ENCODE data around the gene TMEM121B. TPM values are rescaled to one million over a fixed set of nuclear protein-coding genes. Genes with fewer than 3 reads are reported as not detected.

TMEM121B gene
- polyA plus RNA-seq, 1 experiment, result 0.06 TPM

DNA sequence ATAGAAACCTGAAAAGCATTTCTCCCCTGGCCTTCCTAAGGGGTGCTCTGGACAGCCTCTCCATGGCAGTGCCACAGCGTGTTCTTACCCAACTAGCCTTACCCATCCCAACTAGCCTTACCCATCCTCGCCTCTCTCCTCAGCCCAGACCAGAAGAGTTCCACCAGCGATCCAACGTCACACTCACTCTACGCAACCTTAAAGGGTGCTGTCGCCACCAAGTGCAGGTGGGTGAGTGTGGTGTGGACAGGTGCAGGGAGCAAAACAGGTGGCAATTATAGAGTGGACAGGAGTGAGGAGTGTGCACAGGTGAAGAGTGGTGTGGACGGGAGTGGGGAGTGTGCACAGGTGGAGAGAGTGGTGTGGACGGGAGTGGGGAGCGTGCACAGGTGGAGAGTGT, 17.8 kb downstream of the TMEM121B start:
- Histone ChIP-seq H3K9me3 (ENCODE audit: control insufficient read depth, insufficient read depth, low read length) (no peaks in the 10 kb centered on the region), H3K4me3 (ENCODE audit: low read depth, low read length) (no peak overlapping the region), H3K27me3 (ENCODE audit: control insufficient read depth, insufficient read depth, low read length) (no peaks in the 10 kb centered on the region), H3K27ac (ENCODE audit: low read depth, low read length) (no peak overlapping the region)
- ChIA-PET CTCF (no interaction called here), POLR2A (no interaction called here)
- TF ChIP-seq, protein P1, sequence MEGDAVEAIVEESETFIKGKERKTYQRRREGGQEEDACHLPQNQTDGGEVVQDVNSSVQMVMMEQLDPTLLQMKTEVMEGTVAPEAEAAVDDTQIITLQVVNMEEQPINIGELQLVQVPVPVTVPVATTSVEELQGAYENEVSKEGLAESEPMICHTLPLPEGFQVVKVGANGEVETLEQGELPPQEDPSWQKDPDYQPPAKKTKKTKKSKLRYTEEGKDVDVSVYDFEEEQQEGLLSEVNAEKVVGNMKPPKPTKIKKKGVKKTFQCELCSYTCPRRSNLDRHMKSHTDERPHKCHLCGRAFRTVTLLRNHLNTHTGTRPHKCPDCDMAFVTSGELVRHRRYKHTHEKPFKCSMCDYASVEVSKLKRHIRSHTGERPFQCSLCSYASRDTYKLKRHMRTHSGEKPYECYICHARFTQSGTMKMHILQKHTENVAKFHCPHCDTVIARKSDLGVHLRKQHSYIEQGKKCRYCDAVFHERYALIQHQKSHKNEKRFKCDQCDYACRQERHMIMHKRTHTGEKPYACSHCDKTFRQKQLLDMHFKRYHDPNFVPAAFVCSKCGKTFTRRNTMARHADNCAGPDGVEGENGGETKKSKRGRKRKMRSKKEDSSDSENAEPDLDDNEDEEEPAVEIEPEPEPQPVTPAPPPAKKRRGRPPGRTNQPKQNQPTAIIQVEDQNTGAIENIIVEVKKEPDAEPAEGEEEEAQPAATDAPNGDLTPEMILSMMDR (IDR thresholded peaks at IDR 0.05; ENCODE audit: low read depth, low read length), result no peak
- no peak for DNase-seq (ENCODE audit: low read depth, low spot score)

- Histone ChIP-seq H3K27me3 (ENCODE audit: control insufficient read depth, insufficient read depth, low read length) (no peaks in the 10 kb centered on the region), H3K9me3 (ENCODE audit: control insufficient read depth, insufficient read depth, low read length) (no peaks in the 10 kb centered on the region), H3K4me3 (ENCODE audit: low read depth, low read length) (no peak overlapping the region), H3K27ac (ENCODE audit: low read depth, low read length) (no peak overlapping the region)
- TF ChIP-seq, protein P1 (IDR thresholded peaks at IDR 0.05; ENCODE audit: low read depth, low read length), result no peak
- ChIA-PET POLR2A (no interaction called here), CTCF (interaction anchor here (0.7 kb wide), 1 partner anchor 69 kb away, joined by 4 read pairs; no protein-coding TSS in a partner anchor)
- no peak for DNase-seq (ENCODE audit: low read depth, low spot score)
Measured at GRCh38 chr22:17102297-17102667, 18.9 kb downstream of the TMEM121B start.

GRCh38 chr22:17101475-17102296, 19.5 kb downstream of the TMEM121B start:
- ChIA-PET CTCF (interaction anchor here (0.7 kb wide), 1 partner anchor 70 kb away, joined by 4 read pairs; no protein-coding TSS in a partner anchor), POLR2A (no interaction called here)
- no peak overlapping the region for H3K27ac ChIP-seq (ENCODE audit: low read depth, low read length)
- no peak for DNase-seq (ENCODE audit: low read depth, low spot score)
- no peaks in the 10 kb centered on the region for H3K9me3 ChIP-seq (ENCODE audit: control insufficient read depth, insufficient read depth, low read length)
- H3K27me3 ChIP-seq (ENCODE audit: control insufficient read depth, insufficient read depth, low read length), result no peaks in the 10 kb centered on the region
- H3K4me3 ChIP-seq (ENCODE audit: low read depth, low read length), result no peak overlapping the region
- TF ChIP-seq, protein P1 (IDR thresholded peaks at IDR 0.05; ENCODE audit: low read depth, low read length), result no peak

DNA sequence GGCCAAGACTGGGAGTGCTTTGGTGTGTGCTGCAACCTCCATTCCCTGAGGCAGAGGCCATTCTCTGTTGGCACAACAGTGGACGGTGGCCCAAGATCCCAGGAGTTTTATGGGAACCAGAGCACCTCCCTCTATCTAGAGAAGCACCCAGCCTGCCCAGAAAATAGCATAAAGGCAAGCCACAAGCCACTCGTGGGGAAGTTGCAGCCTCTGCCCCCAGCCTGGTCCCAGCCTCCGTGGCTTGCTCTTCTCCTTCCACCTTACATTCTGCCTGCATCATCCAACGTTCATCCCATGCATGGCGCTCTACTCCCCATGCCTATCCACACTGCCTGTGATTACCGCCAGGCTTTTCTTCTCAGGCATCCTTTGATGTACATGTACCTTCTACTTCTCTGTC, 20.5 kb downstream of the TMEM121B start:
- no peak overlapping the region for H3K27ac ChIP-seq (ENCODE audit: low read depth, low read length)
- DNase-seq (ENCODE audit: low read depth, low spot score), result no peak
- H3K4me3 ChIP-seq (ENCODE audit: low read depth, low read length), result no peak overlapping the region
- H3K9me3 ChIP-seq (ENCODE audit: control insufficient read depth, insufficient read depth, low read length), result no peaks in the 10 kb centered on the region
- CTCF ChIA-PET, result no interaction called here
- POLR2A ChIA-PET, result no interaction called here
- H3K27me3 ChIP-seq (ENCODE audit: control insufficient read depth, insufficient read depth, low read length), result no peaks in the 10 kb centered on the region
- TF ChIP-seq, protein P1 (IDR thresholded peaks at IDR 0.05; ENCODE audit: low read depth, low read length), result no peak

DNA sequence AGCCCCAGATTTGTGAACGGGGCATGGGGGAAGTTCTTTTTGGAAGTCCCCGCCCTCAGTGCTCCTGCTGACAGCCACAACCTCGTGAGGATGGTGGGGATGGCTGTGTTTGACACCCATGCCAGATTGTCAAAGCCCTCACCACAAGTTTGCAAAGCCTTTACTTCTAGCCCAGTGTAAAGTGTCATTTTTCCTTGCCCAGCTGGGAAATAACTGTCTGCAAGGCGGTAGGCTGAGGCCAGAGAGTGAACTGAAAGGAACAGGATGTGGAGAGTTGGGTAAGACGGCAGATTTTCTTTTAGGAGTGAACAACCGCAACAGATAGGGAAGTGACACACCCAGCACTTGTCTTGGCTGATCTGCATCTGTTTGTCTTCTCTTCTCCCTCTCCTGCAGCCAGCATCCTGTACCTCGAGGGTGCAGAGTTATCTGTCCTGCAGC, 22.8 kb downstream of the TMEM121B start:
- CTCF ChIA-PET, result interaction anchor here (0.5 to 1.4 kb wide), 2 partner anchors 73 to 401 kb away, joined by 3 to 6 read pairs; no protein-coding TSS in a partner anchor
- Histone ChIP-seq H3K27me3 (ENCODE audit: control insufficient read depth, insufficient read depth, low read length) (no peaks in the 10 kb centered on the region), H3K4me3 (ENCODE audit: low read depth, low read length) (no peak overlapping the region), H3K9me3 (ENCODE audit: control insufficient read depth, insufficient read depth, low read length) (no peaks in the 10 kb centered on the region), H3K27ac (ENCODE audit: low read depth, low read length) (no peak overlapping the region)
- TF ChIP-seq, protein P1 (IDR thresholded peaks at IDR 0.05; ENCODE audit: low read depth, low read length), result no peak
- POLR2A ChIA-PET, result no interaction called here
- no peak for DNase-seq (ENCODE audit: low read depth, low spot score)

Measured in AG04450 (cell line).